NCI-H345 treated with DMSO at 0.1 percent for 48 hours (cell line): ENCODE results near the gene ZNF512B.
"Not testable (repeated sequence)": the region's sequence is repeated elsewhere in the genome, so short reads cannot be mapped to it uniquely, and the experiment has no call there.

Experiments
- DNase-seq: peaks from one replicate; lab custom pipeline; 2025; ENCODE audit not compliant: unreplicated experiment; lab: John Stamatoyannopoulos, UW

Gene ZNF512B

DNA sequence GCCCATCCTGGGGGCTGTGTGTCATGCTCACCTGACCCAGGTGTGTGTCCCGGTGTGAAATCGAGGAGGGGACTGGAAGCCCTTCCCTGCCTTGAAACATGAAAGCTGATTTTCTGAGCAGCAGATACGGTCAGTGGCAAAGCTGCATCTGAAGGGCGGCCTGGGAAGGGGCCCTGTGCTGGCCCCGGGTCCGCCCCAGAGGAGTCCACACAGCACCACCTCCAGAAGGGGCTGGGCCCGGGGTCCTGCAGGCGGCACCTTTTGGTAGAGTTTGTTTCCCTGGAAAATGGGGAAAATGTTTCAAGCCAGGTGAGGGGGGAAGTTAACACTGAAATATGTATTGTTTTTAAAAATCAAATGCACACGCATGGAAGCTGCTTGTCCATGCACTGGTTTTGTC, 34.3 kb downstream of the ZNF512B start:
- DNase-seq = no peak

DNA sequence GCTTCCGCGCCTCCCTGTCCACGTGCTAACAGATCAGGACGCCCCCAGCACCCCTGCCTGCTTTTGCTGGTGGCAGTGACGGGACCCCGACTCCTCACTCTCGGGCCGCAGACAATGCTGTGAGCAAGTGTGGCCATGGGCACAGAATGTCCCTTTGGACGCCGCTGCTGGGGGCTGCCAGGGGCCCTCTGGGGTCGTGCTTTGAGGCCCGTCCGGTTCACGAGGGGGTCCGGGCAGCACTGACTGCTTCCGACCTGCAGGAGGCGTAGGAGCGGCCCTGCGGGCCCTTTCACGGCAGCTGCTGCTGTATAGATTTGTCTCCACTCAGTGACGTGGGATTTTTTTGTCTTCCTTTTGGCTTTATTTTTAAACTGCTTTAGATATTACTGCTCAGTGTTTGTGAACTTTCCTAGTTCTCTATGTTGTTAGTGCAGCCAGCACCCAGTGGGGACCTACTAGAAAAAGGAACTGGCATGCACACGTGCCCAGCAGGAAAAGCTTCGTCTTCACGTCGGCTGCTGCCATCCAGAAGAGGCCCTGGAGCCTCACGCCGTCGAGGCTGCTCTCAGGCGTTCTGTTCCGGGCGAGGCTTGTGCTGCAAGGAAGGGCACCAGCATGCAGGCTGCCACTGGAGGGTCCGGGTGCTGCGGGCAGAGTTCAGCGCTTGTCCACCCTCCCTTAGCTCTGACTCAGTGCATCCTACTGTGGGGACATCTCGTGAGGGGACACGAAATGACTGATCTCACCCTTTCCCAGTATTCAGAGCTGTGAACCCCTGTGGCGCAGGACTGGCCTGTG, 35.3 kb downstream of the ZNF512B start:
- DNase-seq = no peak

- DNase-seq = no peak
These were observed 36.1 kb downstream of the ZNF512B start for GRCh38 chr20:63933646-63934045.

GRCh38 chr20:63932606-63933160, 37.0 kb downstream of the ZNF512B start:
- DNase-seq = no peak

- DNase-seq = no peak
These were observed 38.0 kb downstream of the ZNF512B start for GRCh38 chr20:63931735-63932134.

- DNase-seq = no peak
These were observed 38.7 kb downstream of the ZNF512B start for GRCh38 chr20:63930971-63931553.

- not testable (repeated sequence) for DNase-seq
These were observed 40.3 kb downstream of the ZNF512B start for GRCh38 chr20:63929473-63929883.

GRCh38 chr20:63929071-63929470, 40.7 kb downstream of the ZNF512B start:
- no peak for DNase-seq

DNA sequence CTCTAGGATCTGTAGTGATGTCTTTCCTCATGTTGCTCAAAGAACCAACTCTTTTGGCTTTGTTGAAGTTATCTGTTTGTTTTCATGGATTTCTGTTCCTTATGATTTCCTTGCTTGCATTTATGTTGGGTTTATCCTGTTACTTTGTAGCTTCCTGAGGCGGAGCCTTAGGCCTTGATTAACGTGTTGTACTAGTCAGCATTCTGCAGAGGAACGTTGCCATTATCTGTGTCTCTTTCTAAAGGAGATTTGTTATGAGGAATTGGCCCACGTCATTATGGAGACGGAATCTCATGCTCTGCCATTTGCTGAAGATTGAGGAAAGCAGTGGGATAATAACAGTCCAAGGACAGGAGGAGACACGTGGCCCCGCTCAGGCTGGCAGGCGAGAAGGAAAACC, 43.4 kb downstream of the ZNF512B start:
- no peak for DNase-seq

DNA sequence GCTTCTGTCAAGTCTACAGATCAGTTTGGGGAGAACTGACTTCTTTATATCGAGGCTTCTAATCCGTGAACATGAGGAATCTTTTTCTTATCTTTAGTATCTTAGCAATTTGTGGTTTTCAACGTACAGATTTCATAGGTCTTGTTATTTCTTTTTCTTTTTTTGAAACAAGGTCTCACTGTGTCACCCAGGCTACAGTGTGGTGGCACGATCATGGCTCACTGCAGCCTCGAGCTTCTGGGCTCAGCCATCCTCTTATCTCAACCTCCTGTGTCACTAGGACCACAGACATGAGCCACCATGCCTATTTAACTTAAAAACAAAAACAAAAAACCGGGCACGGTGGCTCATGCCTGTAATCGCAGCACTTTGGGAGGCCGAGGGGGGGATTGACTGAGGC, 45.5 kb downstream of the ZNF512B start:
- no peak for DNase-seq

- no peak for DNase-seq
These were observed 46.1 kb downstream of the ZNF512B start for GRCh38 chr20:63923651-63924050.

DNA sequence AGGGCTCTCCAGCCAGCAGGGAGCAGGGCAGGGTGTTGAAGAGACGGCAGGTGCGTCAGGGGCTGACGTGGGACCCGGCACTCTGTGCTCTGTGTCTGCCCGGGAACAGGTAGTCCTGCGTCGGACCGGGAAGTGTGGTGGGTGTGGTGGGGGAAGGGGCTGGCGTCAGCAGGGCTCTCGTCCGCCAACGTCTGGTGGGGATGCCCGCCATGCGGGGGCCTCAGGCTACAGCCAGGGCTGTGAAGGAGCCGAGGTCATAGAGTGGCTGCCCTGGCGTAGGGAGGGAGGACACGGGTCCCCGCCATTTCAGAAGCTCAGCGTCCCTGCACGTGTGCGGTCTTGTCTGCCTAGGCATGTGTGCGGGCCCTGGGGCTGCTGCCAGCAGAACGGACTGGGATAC, 49.5 kb downstream of the ZNF512B start:
- no peak for DNase-seq

GRCh38 chr20:63919130-63919529, 50.6 kb downstream of the ZNF512B start:
- DNase-seq = no peak

DNA sequence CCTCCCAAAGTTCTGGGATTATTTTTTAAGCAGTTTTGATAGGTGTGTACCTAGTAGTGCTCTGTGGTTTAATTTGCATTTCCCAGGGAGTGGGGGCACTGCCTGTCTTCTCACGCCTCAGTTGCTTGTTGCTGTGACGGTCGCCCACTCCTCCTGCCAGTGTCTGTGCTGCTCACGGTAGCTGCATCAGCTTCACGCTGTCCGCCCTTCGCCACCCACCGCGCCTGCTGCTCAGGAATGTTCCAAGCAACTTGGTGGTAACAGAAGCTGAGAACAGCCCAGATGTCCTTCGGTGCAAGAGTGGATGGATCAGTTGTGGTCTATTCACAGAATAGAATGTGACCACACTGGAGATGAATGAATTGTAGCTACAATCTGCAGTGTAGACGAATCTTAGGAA, 51.9 kb downstream of the ZNF512B start:
- DNase-seq = no peak

- not testable (repeated sequence) for DNase-seq
These were observed 53.3 kb downstream of the ZNF512B start for GRCh38 chr20:63916371-63916939.

- no peak for DNase-seq
These were observed 54.3 kb downstream of the ZNF512B start for GRCh38 chr20:63915471-63915870.

GRCh38 chr20:63913768-63914167, 56.0 kb downstream of the ZNF512B start:
- no peak for DNase-seq

GRCh38 chr20:63911176-63911575, 58.6 kb downstream of the ZNF512B start:
- no peak for DNase-seq

DNA sequence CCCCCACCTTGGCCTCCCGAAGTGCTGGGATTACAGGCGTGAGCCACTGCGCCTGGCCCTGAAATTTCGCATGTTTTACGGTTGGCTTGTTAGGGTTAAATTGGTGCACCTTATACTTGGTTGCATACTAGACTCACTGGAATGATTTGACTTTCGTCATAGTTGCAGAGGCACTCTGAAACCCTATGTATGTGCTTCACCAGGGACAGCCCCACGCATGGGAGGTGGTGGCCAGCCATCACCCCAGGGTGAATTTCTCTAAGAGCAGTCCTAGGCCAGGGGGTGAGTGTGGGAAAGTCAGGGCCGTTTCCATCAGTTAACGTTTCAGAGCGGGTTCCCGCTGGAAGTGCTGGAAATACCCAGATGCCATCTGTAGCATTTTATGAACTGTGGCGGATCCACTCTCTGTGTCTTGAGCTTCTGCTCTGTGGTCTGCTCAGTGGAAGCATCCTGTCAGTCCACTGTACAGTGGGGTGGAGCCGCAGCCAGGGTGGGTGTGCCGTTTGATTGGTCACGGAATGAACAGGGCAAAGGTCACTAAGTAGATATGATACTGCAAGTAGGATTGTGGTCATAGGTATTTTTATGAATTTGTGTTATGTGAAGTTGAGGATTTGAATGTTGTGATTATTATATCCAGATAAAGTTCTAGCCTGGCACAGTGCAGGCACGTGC, 61.6 kb downstream of the ZNF512B start:
- DNase-seq = no peak
